HG03039 (cell line): Measurements from ENCODE around the gene B4GALT6.

ENCODE experiments used
- ATAC-seq: cut with Tn5 transposase; IDR thresholded peaks from one replicate; pipeline ENCODE4 v1.9.1; 2021; ENCODE audit warnings: mild to moderate bottlenecking, moderate library complexity; ENCODE audit not compliant: unreplicated experiment

The B4GALT6 gene

GRCh38 chr18:31598021-31598805, 86.2 kb downstream of the B4GALT6 start:
- no peak for ATAC-seq

GRCh38 chr18:31596081-31596872, 88.1 kb downstream of the B4GALT6 start:
- ATAC-seq = no peak

DNA sequence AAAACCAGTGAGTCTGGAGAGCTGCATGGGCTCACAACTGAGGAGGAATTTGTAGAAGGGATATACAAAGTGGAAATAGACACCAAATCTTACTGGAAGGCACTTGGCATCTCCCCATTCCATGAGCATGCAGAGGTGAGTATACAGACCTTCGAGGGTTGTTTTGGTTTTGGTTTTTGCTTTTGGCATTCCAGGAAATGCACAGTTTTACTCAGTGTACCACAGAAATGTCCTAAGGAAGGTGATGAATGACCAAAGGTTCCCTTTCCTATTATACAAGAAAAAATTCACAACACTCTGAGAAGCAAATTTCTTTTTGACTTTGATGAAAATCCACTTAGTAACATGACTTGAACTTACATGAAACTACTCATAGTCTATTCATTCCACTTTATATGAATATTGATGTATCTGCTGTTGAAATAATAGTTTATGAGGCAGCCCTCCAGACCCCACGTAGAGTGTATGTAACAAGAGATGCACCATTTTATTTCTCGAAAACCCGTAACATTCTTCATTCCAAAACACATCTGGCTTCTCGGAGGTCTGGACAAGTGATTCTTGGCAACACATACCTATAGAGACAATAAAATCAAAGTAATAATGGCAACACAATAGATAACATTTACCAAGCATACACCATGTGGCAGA, 89.1 kb downstream of the B4GALT6 start:
- ATAC-seq = no peak

DNA sequence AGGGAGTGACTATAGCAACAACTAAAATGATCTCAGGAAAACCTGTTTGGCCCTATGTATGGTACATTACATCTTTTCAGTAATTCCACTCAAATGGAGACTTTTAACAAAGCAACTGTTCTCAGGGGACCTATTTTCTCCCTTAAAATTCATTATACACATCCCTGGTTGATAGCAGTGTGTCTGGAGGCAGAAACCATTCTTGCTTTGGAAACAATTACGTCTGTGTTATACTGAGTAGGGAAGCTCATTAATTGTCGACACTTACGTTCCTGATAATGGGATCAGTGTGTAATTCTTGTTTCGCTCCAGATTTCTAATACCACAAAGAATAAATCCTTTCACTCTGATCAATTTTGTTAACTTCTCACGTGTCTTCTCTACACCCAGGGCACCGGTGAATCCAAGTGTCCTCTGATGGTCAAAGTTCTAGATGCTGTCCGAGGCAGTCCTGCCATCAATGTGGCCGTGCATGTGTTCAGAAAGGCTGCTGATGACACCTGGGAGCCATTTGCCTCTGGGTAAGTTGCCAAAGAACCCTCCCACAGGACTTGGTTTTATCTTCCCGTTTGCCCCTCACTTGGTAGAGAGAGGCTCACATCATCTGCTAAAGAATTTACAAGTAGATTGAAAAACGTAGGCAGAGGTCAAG, 91.7 kb downstream of the B4GALT6 start:
- no peak for ATAC-seq

DNA sequence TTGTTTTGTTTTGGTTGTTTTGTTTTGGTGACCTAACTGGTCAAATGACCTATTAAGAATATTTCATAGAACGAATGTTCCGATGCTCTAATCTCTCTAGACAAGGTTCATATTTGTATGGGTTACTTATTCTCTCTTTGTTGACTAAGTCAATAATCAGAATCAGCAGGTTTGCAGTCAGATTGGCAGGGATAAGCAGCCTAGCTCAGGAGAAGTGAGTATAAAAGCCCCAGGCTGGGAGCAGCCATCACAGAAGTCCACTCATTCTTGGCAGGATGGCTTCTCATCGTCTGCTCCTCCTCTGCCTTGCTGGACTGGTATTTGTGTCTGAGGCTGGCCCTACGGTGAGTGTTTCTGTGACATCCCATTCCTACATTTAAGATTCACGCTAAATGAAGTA, 92.8 kb downstream of the B4GALT6 start, which contains the start of gene TTR:
Gene TTR, plus strand, starts transcription at position 250 of the 400 bp plus-strand sequence. Its CDS starts 26 bp downstream, at position 276.
- no peak for ATAC-seq

- ATAC-seq = no peak
Measured at GRCh38 chr18:31591113-31591512, 93.3 kb downstream of the B4GALT6 start.

DNA sequence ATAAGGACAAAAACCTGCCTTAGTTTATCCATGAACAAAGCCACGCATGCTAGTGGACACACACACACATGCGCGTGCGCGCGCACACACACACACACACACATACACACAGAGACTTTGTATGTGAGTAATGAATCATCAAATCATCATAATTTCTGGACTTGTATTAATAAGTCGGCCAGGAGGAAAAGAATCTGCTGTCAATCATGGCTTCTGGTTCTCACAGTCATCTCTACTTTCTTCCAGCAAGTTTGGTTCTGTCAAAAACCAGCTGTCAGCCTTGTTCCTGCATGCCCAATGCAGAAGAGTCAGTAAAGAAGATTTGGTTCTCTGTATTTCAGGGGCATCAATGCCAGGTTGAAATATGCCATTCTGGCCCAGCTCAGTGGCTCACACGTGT, 93.8 kb downstream of the B4GALT6 start:
- ATAC-seq = no peak

GRCh38 chr18:31587529-31587928, 96.9 kb downstream of the B4GALT6 start:
- no peak for ATAC-seq

- no peak for ATAC-seq
Measured at GRCh38 chr18:31586616-31587015, 97.8 kb downstream of the B4GALT6 start.

- no peak for ATAC-seq
Measured at GRCh38 chr18:31585991-31586390, 98.4 kb downstream of the B4GALT6 start.

GRCh38 chr18:31583185-31583854, 101.1 kb downstream of the B4GALT6 start:
- ATAC-seq = no peak

DNA sequence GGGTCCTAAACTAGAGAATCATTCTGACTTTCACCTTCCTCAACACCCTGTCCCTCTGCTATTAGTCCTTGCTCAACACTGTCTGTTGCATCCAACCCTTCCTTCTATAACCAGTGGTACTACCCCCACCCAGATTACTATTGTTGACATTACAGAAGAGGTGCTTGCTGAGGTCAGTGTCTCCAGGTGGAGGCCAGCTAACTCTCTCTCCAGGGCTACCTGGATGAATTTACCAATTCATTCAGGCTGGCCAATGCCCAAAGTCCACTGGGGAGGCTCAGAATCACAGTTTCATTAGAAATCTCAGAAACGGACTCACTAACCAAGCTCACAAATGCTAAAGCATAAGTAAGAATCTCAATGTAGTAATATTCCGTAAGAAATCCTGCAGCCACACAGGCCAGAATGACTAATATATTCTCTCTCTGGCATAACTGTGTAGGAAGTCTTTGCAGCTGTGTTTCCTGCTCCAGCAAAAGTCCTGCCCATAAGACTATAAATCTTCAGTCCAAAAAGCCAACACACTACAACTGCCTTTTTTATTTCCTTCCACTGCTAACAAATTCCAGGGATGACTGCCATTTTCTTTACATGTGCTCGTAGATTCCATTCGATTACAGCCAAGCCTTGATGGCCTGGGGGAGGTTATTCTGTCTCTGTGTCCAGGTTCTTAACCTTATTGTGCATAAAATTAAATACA, 102.7 kb downstream of the B4GALT6 start:
- ATAC-seq = no peak

DNA sequence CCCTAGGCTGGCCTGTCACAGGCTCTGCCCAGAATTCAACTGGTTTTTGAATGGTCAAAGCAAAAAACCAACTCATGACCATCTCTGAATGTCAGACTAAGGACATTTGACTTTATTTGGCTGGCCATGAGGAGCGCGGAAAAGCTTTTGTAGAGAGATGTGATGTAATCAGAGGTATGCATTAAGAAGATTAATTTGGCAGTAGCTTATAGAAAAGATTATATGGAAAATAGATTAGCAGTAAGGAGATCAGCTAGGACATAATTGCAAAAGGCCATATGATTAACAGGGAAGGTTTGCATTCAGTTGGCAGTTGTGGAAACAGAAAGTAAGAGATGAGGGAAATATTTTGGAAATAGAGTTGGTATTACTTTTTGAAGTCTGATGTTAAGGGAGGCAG, 105.0 kb downstream of the B4GALT6 start:
- no peak for ATAC-seq

DNA sequence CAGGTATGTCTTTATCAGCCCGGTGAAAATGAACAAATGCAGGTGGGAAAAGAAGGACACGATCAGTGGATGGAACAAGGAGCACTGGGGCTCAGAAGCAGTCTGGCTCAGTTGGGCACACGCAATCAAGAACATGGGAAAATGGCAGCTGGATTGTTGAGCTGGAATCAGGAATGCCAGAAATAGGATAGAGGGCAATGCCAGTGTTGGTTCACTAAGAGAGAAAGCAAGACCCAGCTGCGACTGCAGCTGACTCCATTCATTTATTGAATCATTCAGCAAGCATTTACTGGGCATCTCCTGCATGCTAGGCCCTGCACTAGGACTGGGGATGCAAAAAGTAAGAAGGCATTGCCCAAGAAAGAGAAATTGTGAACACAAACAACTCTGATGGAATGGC, 106.3 kb downstream of the B4GALT6 start:
- no peak for ATAC-seq

DNA sequence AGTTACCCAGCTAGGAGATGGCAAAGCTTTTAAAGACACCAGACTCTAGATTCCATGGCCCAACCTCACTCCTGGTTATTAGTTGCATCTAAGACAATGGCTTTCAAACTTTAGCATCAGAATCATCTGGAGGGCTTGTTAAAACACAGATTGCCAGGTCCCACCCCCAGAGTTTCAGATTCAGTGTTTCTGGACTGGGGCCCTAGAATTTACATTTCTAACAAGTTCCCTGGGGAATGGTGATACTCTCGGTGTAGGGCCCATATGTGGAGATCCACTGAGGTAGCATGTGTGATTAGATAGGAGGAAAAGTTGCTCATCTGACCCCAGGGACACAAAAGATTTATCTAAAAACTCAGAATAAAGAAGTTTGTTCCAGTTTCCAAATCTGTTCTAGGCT, 107.2 kb downstream of the B4GALT6 start:
- ATAC-seq = peak; percentile 36

DNA sequence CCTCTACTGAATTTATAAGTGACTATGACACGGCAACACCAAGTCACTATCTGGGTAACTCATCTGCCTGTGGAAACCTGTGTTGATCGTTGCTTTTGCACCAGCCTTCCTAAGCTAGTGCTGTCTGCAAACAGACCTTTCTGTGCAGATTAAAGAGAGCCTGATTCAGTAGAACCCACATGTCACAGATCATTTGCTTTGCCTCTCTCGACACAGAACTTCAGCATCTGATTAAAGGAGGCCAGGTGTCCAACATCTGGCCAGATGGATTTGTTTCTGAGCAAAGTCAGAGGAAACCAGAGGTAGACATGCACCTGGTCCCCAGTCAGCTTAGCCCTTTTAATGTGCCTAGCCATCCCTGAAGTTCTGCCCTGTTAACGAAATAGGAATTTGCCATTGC, 107.7 kb downstream of the B4GALT6 start:
- peak; percentile 58 for ATAC-seq

DNA sequence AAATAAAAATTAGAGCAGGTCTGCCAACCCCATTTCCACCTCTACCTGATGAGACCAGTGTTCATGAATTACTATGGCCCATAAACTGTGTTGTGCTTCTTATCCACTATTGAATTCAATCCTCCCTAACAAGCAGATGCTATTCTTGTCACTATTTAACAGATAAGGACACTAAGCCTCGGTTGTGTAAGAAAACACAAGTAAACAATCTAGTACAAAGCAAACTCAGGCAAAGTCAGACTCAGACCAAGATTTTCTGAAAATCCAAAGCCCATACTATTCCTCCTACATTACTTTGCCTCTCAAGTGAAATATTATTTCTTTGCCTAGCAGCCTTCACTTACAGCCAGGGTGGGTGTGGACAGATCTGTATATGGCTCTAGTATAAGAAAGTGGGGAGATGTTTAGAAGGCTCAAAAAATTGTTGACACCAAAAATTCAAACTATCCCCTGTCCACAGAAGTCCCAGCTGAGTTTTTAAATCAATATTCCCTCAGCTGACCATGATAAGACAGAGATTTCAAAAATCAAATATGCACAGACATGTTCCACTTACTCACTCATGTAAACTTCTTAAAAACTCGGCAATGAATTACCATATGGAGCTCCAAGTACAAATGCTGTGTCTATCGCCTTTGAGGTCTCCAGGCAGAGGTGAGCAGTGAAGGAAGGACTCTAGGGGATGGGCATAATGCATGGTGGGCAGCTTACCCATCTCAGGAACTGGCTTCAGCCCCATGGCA, 108.7 kb downstream of the B4GALT6 start:
- no peak for ATAC-seq

- no peak for ATAC-seq
Measured at GRCh38 chr18:31574359-31574758, 110.0 kb downstream of the B4GALT6 start.
